H9 (cell line): ENCODE data around the gene DUSP15. TPM values are rescaled to one million over a fixed set of nuclear protein-coding genes. Genes with fewer than 3 reads are reported as not detected.

Experiments used
- DNase-seq: peaks from one replicate; pipeline ENCODE4 v3.0.0-alpha.2; 2017
- H2AFZ ChIP-seq: one replicate; pipeline ENCODE4 v1.6.1; 2013; ENCODE audit warnings: mild to moderate bottlenecking, low read length, control low read depth, moderate library complexity
- H2AK5ac ChIP-seq: 2 replicates; pipeline ENCODE4 v1.6.1; 2013; ENCODE audit warnings: low read length, control low read depth, mixed read lengths; ENCODE audit not compliant: insufficient read length
- H2BK120ac ChIP-seq: one replicate; pipeline ENCODE4 v1.6.1; 2013; ENCODE audit warnings: low read depth, mild to moderate bottlenecking, low read length, control low read depth, inconsistent platforms; ENCODE audit not compliant: poor library complexity, severe bottlenecking
- H2BK12ac ChIP-seq: 2 replicates; pipeline ENCODE4 v1.6.1; 2013; ENCODE audit warnings: low read length, control low read depth, mixed read lengths, low read depth; ENCODE audit not compliant: insufficient read length
- H2BK15ac ChIP-seq: 2 replicates; pipeline ENCODE4 v1.6.1; 2013; ENCODE audit warnings: low read depth, low read length, control low read depth
- H2BK20ac ChIP-seq: one replicate; pipeline ENCODE4 v1.6.1; 2013; ENCODE audit warnings: low read depth, mild to moderate bottlenecking, low read length, control low read depth, inconsistent platforms; ENCODE audit not compliant: poor library complexity, severe bottlenecking
- H2BK5ac ChIP-seq: 2 replicates; pipeline ENCODE4 v1.6.1; 2013; ENCODE audit warnings: low read length, control low read depth, mixed read lengths; ENCODE audit not compliant: insufficient read length
- H3K14ac ChIP-seq: 2 replicates; pipeline ENCODE4 v1.6.1; 2013; ENCODE audit warnings: low read length, control low read depth; ENCODE audit not compliant: insufficient read depth
- H3K18ac ChIP-seq: 2 replicates; pipeline ENCODE4 v1.6.1; 2013; ENCODE audit warnings: low read depth, mild to moderate bottlenecking, mixed read lengths, low read length, control low read depth; ENCODE audit not compliant: insufficient read length
- H3K23ac ChIP-seq: 2 replicates; pipeline ENCODE4 v1.6.1; 2013; ENCODE audit warnings: low read length, control low read depth, mixed read lengths, low read depth; ENCODE audit not compliant: insufficient read length
- H3K23me2 ChIP-seq: 2 replicates; pipeline ENCODE4 v1.6.1; 2013; ENCODE audit warnings: low read depth, mild to moderate bottlenecking, mixed read lengths, low read length, control low read depth; ENCODE audit not compliant: insufficient read length, poor library complexity, severe bottlenecking
- H3K27ac ChIP-seq: 2 replicates; pipeline ENCODE4 v1.5.1; 2013; ENCODE audit warnings: low read length, control low read depth, mixed read lengths, low read depth; ENCODE audit not compliant: insufficient read length
- H3K27me3 ChIP-seq: 2 replicates; pipeline ENCODE4 v1.6.1; 2013; ENCODE audit warnings: low read length, control low read depth, inconsistent platforms; ENCODE audit not compliant: insufficient read depth
- H3K4ac ChIP-seq: 2 replicates; pipeline ENCODE4 v1.6.1; 2013; ENCODE audit warnings: low read depth, mild to moderate bottlenecking, control low read depth, inconsistent platforms, low read length, moderate library complexity
- H3K4me1 ChIP-seq: 2 replicates; pipeline ENCODE4 v1.6.1; 2013; ENCODE audit warnings: low read length, control low read depth, inconsistent platforms; ENCODE audit not compliant: insufficient read depth
- H3K4me2 ChIP-seq: 2 replicates; pipeline ENCODE4 v1.6.1; 2013; ENCODE audit warnings: low read length, control low read depth, mixed read lengths; ENCODE audit not compliant: insufficient read length, insufficient read depth
- H3K56ac ChIP-seq: 2 replicates; pipeline ENCODE4 v1.6.1; 2013; ENCODE audit warnings: low read depth, mild to moderate bottlenecking, mixed read lengths, low read length, control low read depth; ENCODE audit not compliant: insufficient read length
- H3K79me1 ChIP-seq: 2 replicates; pipeline ENCODE4 v1.6.1; 2013; ENCODE audit warnings: low read depth, mild to moderate bottlenecking, moderate library complexity, low read length, control low read depth, inconsistent platforms; ENCODE audit not compliant: insufficient read depth, poor library complexity, severe bottlenecking
- H3K79me2 ChIP-seq: 2 replicates; pipeline ENCODE4 v1.6.1; 2013; ENCODE audit warnings: low read length, control low read depth, inconsistent platforms; ENCODE audit not compliant: insufficient read depth
- H3K9ac ChIP-seq: 2 replicates; pipeline ENCODE4 v1.6.1; 2013; ENCODE audit warnings: low read length, control low read depth, mixed read lengths; ENCODE audit not compliant: insufficient read length; ENCODE audit errors: extremely low read depth
- H3K9me3 ChIP-seq: one replicate; pipeline ENCODE4 v1.6.1; 2013; ENCODE audit warnings: low read depth, low read length, inconsistent platforms; ENCODE audit not compliant: control insufficient read depth
- H3T11ph ChIP-seq: one replicate; pipeline ENCODE4 v1.6.1; 2013; ENCODE audit warnings: mild to moderate bottlenecking, low read length, control low read depth, inconsistent platforms
- H4K20me1 ChIP-seq: one replicate; pipeline ENCODE4 v1.6.1; 2013; ENCODE audit not compliant: control insufficient read depth, insufficient read length, insufficient read depth
- H4K5ac ChIP-seq: 2 replicates; pipeline ENCODE4 v1.6.1; 2013; ENCODE audit warnings: low read depth, mild to moderate bottlenecking, mixed read lengths, low read length, control low read depth; ENCODE audit not compliant: insufficient read length
- H4K8ac ChIP-seq: replicated peaks from 2 replicates; pipeline ENCODE4 v1.6.1; 2013; ENCODE audit warnings: low read length, control low read depth, mixed read lengths, low read depth; ENCODE audit not compliant: insufficient read length
- H4K91ac ChIP-seq: 2 replicates; pipeline ENCODE4 v1.6.1; 2013; ENCODE audit warnings: low read depth, mild to moderate bottlenecking, moderate library complexity, mixed read lengths, low read length, control low read depth; ENCODE audit not compliant: insufficient read length
- H3K27ac Mint-ChIP-seq, 3 experiments: 2 replicates in 2 of 3; 3 replicates in 1 of 3; pipeline ENCODE4 v1.8.0; 2020 to 2021; ENCODE audit warnings: mixed read lengths in 3 of 3, mild to moderate bottlenecking in 1 of 3, moderate library complexity in 1 of 3
- H3K27me3 Mint-ChIP-seq: 2 replicates; pipeline ENCODE4 v1.8.0; 2021; ENCODE audit warnings: low read depth, mild to moderate bottlenecking, moderate library complexity, mixed read lengths
- H3K36me3 Mint-ChIP-seq, 3 experiments: 2 replicates in 2 of 3; 3 replicates in 1 of 3; pipeline ENCODE4 v1.8.0; 2020 to 2021; ENCODE audit warnings: low read depth in 3 of 3, mixed read lengths in 3 of 3; ENCODE audit not compliant: insufficient read depth in 1 of 3
- H3K4me1 Mint-ChIP-seq, 2 experiments: 2 replicates each; pipeline ENCODE4 v1.8.0; 2020; ENCODE audit warnings: mixed read lengths in 2 of 2
- H3K4me3 Mint-ChIP-seq, 2 experiments: 2 replicates in 1 of 2; 3 replicates in 1 of 2; pipeline ENCODE4 v1.8.0; 2020 to 2021; ENCODE audit warnings: mild to moderate bottlenecking in 2 of 2, mixed read lengths in 2 of 2, moderate library complexity in 1 of 2
- H3K9me3 Mint-ChIP-seq, 2 experiments: 2 replicates in 1 of 2; 3 replicates in 1 of 2; pipeline ENCODE4 v1.8.0; 2020; ENCODE audit warnings: mild to moderate bottlenecking in 2 of 2, mixed read lengths in 2 of 2, moderate library complexity in 1 of 2
- WGBS: extraction: QIAGEN DNeasy Blood & Tissue Kit; methylation state at CpG from one replicate; pipeline ENCODE4 v1.1.7; 2013; ENCODE audit warnings: missing lambda C conversion rate, low lambda C conversion rate, mixed read lengths; ENCODE audit not compliant: insufficient read length; ENCODE audit errors: extremely low coverage; 5-methylcytosine and 5-hydroxymethylcytosine counted together
- total RNA-seq: library from RNA; stranded (reverse); gene quantifications from 2 replicates; pipeline ENCODE4 v1.2.1, GENCODE V29; 2021
- TF ChIP-seq, protein P1 (sequence below): fragments of 200-600 bp; sonication (generic); conservative IDR thresholded peaks from 3 replicates; pipeline ENCODE4 v1.8.0; 2021; ENCODE audit warnings: antibody characterized with exemption, mild to moderate bottlenecking

DUSP15 gene
- total RNA-seq, 1 experiment from 2014 or later: 5.6 TPM

- no peak overlapping the region for H2BK12ac ChIP-seq
These were observed 23.6 kb downstream of the DUSP15 start for GRCh38 chr20:31846793-31847138.

More at GRCh38 chr20:31846793-31847138, 23.6 kb downstream of the DUSP15 start:
- Histone ChIP-seq H3K56ac (no peak overlapping the region), H4K91ac (no peak overlapping the region), H4K5ac (no peak overlapping the region), H3K18ac (no peak overlapping the region), H3K23ac (no peak overlapping the region), H2AK5ac (no peak overlapping the region), H3K9ac (no peak overlapping the region), H4K8ac (no peak overlapping the region), H3K27ac (no peak overlapping the region), H3K4ac (no peak overlapping the region), H3K23me2 (no peaks in the 10 kb centered on the region), H3K79me2 (no peaks in the 10 kb centered on the region), H3K27me3 (no peaks in the 10 kb centered on the region), H2BK120ac (no peak overlapping the region), H3K9me3 (no peaks in the 10 kb centered on the region), H2BK15ac (no peak overlapping the region), H3T11ph (no peak overlapping the region), H4K20me1 (no peaks in the 10 kb centered on the region), H3K4me1 (no peaks in the 10 kb centered on the region), H2BK20ac (no peak overlapping the region), H2AFZ (no peak overlapping the region), H3K14ac (no peak overlapping the region), H3K4me2 (no peak overlapping the region), H2BK5ac (no peak overlapping the region), H3K79me1 (no peaks in the 10 kb centered on the region)
- Mint-ChIP-seq H3K9me3 (no peaks in the 10 kb centered on the region), H3K27me3 (peaks cover 43% of the 10 kb centered on the region), H3K4me3 (no peak overlapping the region), H3K27ac (no peak overlapping the region), H3K4me1 (peaks cover 25 to 27% of the 10 kb centered on the region in 2 experiments), H3K36me3 (no peaks in the 10 kb centered on the region)
- DNase-seq: no peak
- TF ChIP-seq, protein P1, sequence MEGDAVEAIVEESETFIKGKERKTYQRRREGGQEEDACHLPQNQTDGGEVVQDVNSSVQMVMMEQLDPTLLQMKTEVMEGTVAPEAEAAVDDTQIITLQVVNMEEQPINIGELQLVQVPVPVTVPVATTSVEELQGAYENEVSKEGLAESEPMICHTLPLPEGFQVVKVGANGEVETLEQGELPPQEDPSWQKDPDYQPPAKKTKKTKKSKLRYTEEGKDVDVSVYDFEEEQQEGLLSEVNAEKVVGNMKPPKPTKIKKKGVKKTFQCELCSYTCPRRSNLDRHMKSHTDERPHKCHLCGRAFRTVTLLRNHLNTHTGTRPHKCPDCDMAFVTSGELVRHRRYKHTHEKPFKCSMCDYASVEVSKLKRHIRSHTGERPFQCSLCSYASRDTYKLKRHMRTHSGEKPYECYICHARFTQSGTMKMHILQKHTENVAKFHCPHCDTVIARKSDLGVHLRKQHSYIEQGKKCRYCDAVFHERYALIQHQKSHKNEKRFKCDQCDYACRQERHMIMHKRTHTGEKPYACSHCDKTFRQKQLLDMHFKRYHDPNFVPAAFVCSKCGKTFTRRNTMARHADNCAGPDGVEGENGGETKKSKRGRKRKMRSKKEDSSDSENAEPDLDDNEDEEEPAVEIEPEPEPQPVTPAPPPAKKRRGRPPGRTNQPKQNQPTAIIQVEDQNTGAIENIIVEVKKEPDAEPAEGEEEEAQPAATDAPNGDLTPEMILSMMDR: peak; percentile 22; the same call in 2 of the 3 replicates
- WGBS: no CpG with 5 or more reads among the region's 3 CpGs
